Measurements from ENCODE around the gene SBK2. TPM values are rescaled to one million over a fixed set of nuclear protein-coding genes. Genes with fewer than 3 reads are reported as not detected.
A peak's percentile ranks its signal among the peaks of the same experiment; 100 is the strongest.
"Not testable (repeated sequence)": the region's sequence is repeated elsewhere in the genome, so short reads cannot be mapped to it uniquely, and the experiment has no call there.

The SBK2 gene
- not detected in 2 replicates for total RNA-seq (2014; rRNA removed; shearing (Covaris generic))

GRCh38 chr19:55536951-55537740 is at the start of gene SBK2:
SBK2 (minus strand) TSS chr19:55537133; CDS start chr19:55536294, 839 bp downstream.
- no peak for DNase-seq (ENCODE audit: low read depth)

GRCh38 chr19:55585658-55586339 is 48.9 kb upstream of the SBK2 start:
- peak; percentile 77 for DNase-seq (ENCODE audit: low read depth)

DNA sequence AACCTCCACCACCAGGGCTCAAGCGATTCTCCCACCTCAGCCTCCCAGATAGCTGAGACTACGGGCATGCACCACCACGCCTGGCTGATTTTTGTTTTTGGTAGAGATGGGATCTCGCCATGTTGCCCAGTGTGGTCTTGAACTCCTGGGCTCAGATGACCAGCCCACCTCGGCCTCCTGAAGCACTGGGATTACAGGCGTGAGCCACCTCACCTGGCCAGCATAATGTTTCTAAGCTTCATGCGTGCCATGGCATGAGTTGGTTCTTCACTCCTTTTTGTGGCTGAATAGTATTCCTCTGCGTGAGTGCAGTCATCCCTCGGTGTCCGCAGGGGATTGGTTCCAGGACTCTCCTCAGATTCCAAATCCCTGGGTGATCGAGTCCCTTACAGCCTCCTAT is 47.9 kb upstream of the SBK2 start:
- DNase-seq (ENCODE audit: low read depth) = no peak

- DNase-seq (ENCODE audit: low read depth) = not testable (repeated sequence)
These were observed 47.0 kb upstream of the SBK2 start for GRCh38 chr19:55583897-55584296.

- not testable (repeated sequence) for DNase-seq (ENCODE audit: low read depth)
These were observed 45.4 kb upstream of the SBK2 start for GRCh38 chr19:55582284-55582683.

DNA sequence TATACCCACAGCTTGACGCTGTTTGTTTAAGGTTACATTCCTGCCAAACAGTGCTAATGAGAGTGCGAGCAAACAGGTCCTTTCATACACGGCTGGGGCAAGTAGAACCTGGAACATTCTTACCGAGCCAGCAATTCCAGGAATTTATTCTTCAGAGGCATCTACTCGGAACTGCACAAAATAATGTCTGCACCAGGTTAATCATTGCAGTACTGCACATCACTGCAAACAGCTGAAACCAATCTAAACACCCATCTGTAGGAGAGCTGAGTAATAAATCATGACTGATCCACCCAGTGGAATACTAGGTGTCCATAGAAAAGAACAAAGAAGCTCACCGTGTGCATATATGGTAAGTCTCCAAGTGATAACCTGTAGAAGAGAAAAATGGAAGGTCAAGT is 44.9 kb upstream of the SBK2 start:
- DNase-seq (ENCODE audit: low read depth) = no peak

GRCh38 chr19:55581145-55581822 is 44.4 kb upstream of the SBK2 start:
- DNase-seq (ENCODE audit: low read depth) = peak; percentile 27

DNA sequence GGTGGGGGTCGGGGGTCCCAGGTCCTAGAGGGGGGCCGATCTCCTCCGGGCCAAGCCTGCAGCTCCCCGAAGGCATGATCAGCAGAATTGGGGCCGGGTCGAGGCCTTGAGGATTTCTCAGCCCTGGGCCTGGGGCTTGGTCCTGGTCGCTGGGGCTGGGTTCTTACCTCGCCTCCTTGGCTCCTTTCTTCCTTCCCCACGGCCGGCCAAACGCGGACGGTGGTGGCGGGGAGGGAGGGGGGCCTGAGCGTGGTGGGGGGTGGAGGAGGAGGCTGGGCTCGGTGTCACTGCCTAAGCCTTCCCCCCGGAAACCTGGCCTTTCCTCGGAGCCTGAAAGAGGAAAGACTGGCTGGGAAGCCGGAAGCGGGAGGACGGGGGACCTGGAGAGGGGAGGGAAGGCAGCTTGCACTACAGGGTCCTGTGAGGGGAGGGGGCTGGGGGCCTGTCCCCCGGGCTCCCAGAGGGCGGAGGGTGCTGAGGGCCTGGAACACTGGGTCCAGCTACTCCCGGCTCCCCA is 43.8 kb upstream of the SBK2 start, which contains the start of gene ZNF579:
ZNF579 (minus strand) TSS at position 221 of the 517 bp plus-strand sequence. CDS start 1,209 bp downstream, outside the sequence.
- DNase-seq (ENCODE audit: low read depth) = peak; percentile 86

- peak; percentile 33 for DNase-seq (ENCODE audit: low read depth)
These were observed 43.1 kb upstream of the SBK2 start for GRCh38 chr19:55579766-55580621.

DNA sequence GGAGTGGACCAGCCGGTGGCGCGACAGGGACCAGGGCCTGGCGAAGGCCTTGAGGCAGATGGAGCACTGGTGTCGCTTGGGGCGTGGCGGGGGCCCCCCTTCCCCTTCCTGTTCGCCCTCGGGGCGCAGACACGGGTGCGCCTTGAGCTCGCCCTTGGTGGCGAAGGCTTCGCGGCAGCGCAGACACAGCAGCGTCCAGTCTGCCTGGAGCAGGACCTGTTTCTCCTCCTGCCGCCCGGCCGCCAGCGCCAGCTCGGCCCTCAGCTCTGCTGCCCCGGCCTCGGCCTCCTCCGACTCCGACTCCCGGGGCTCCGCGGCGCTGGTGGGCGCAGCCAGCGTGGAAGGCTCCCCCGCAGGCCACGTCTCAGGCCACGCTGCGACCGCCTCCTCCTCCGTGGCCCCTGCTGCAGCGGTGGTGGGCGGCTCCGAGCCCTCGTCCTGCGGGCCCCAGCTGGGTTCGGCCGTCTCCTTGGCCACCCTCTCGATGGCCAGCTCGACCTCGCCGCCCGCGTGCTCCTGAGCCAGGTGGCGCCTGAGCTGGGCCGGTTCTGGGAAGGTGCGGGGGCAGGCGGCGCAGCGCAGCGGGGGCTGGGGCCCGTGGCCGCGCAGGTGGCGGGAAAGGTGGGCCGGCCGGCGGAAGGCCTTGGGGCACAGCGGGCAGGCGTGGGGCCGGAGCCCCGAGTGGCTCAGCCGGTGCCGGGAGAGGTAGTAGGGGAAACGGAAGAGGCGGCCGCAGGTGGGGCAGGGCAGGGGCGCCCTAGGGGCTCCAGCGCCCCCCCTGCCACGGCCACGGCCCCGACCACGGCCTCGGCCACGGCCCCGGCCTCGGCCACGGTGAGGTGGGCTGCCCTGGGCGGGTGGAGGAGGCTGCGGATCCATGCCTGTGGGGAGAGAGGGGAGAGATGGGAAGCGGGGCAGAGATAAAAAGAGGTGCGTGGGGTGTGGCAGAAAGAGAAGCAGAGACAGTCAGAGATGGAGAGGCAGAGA is 42.1 kb upstream of the SBK2 start:
- DNase-seq (ENCODE audit: low read depth) = no peak

GRCh38 chr19:55578031-55578760 is 41.3 kb upstream of the SBK2 start:
- no peak for DNase-seq (ENCODE audit: low read depth)

- DNase-seq (ENCODE audit: low read depth) = no peak
These were observed 39.8 kb upstream of the SBK2 start for GRCh38 chr19:55576746-55577145.

DNA sequence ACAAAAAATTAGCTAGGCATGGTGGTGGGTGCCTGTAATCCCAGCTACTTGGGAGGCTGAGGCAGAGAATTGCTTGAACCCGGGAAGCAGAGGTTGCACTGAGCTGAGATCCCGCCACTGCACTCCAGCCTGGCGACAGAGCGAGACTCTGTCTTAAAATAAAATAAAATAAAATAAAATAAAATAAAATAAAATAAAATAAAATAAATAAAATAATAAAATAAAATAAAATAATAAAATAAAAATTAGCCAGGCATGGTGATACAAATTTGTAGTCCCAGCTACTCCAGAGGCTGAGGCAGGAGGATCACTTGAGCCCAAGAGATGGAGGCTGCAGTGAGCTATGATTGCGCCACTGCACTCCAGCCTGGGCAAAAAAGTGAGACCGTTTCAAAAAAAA is 37.0 kb upstream of the SBK2 start:
- DNase-seq (ENCODE audit: low read depth) = not testable (repeated sequence)

- DNase-seq (ENCODE audit: low read depth) = not testable (repeated sequence)
These were observed 32.5 kb upstream of the SBK2 start for GRCh38 chr19:55569477-55569876.

- DNase-seq (ENCODE audit: low read depth) = no peak
These were observed 30.9 kb upstream of the SBK2 start for GRCh38 chr19:55567708-55568328.

DNA sequence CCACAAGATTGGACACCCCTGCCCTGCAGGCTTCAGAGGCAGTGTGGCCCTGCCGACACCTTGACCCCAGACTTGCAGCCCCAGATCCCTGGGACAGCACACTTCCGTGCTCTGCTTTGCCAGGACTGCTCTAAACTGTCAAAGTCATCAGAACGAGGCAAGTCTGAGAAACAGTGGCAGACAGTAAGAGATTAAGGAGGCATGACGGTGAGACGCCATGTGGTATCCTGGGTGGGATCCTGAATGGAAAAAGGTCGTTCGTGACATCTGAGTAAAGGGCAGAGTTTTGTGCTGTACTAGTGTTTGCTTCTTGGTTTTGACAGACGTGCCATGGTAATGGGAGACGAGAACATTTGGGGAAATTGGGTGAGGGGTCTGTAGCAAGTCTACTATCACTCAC is 29.9 kb upstream of the SBK2 start:
- no peak for DNase-seq (ENCODE audit: low read depth)

- DNase-seq (ENCODE audit: low read depth) = no peak
These were observed 26.3 kb upstream of the SBK2 start for GRCh38 chr19:55563261-55563690.

GRCh38 chr19:55559684-55560083 is 22.8 kb upstream of the SBK2 start:
- DNase-seq (ENCODE audit: low read depth) = no peak

GRCh38 chr19:55554741-55555152 is 17.8 kb upstream of the SBK2 start:
- no peak for DNase-seq (ENCODE audit: low read depth)
